Measurements from ENCODE around the gene SLC22A12. TPM values are rescaled to one million over a fixed set of nuclear protein-coding genes. Genes with fewer than 3 reads are reported as not detected.
A peak's percentile ranks its signal among the peaks of the same experiment; 100 is the strongest.

SLC22A12 gene
- total RNA-seq, 4 donors from 2014 or later: not detected

GRCh38 chr11:64650923-64651523 is 60.0 kb downstream of the SLC22A12 start:
- Histone ChIP-seq H3K9me3 (no peaks in the 10 kb centered on the region), H3K4me1 (peaks cover 0 to 11% (median 2%) of the 10 kb centered on the region in 4 donors), H3K27me3 (no peaks in the 10 kb centered on the region), H3K27ac (no peak overlapping the region), H3K4me3 (no peak overlapping the region), H3K36me3 (no peaks in the 10 kb centered on the region)
- no peak for DNase-seq
- TF ChIP-seq CTCF (IDR thresholded peaks at IDR 0.05) (peak in 4 of 6 experiments; percentile 9 to 27 (median 16)), POLR2A (IDR thresholded peaks at IDR 0.05) (no peak)

Other genes with a start within 250 kb of the SLC22A12 start
- 10 to 100 TPM; 27.8 to 95.7 (median 40.1) TPM for gene RPS6KA4, start 232.1 kb upstream of the SLC22A12 start, total RNA-seq
- gene SLC22A11, start 35.3 kb upstream of the SLC22A12 start, total RNA-seq: not detected
- 1 to 10 TPM; 1.6 to 4.2 (median 3.0) TPM for gene NRXN2, start 132.0 kb downstream of the SLC22A12 start, total RNA-seq
- gene RASGRP2, start 152.9 kb downstream of the SLC22A12 start, total RNA-seq: 100 to 1,000 TPM in 1 of 4 donors, 10 to 100 TPM in 3; 11.5 to 210 (median 16.0) TPM
- 1 to 10 TPM in 3 of 4 donors, not detected in 1; 2.4 to 5.0 (median 2.5) TPM for gene PYGM, start 168.8 kb downstream of the SLC22A12 start, total RNA-seq
- gene SF1, start 187.3 kb downstream of the SLC22A12 start, total RNA-seq: 100 to 1,000 TPM; 247 to 621 (median 392) TPM
- gene MAP4K2, start 212.0 kb downstream of the SLC22A12 start, total RNA-seq: 10 to 100 TPM in 3 of 4 donors, 1 to 10 TPM in 1; 3.3 to 34.7 (median 20.3) TPM
- gene MEN1, start 219.3 kb downstream of the SLC22A12 start, total RNA-seq: 10 to 100 TPM; 20.3 to 47.0 (median 31.9) TPM

All from Peyer's patch (tissue), 4 donors.